ENCODE measurements around the gene STARD3NL.
"Not testable (repeated sequence)": the region's sequence is repeated elsewhere in the genome, so short reads cannot be mapped to it uniquely, and the experiment has no call there.

Gene STARD3NL

DNA sequence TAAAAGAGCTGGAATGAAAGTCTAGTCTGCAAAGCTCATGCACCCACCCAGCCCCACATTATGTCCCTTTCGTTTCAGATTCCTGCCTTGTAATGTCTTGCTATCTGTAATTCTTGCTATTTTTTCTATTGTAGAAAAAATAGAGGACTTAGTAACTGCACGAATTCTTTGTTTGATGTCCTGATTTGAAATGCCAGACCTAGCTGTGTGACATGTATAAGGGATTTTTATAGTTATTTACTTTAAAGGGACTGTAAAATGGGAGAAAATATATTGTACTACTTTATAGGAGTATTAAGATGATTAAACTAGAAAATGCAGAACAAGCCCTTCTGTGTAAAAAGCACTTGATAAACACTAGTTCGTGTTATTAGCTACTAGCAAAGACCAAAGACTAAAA, 63.0 kb downstream of the STARD3NL start:
- H3K4me3 ChIP-seq: no peak overlapping the region
- no peak overlapping the region for H3K27ac ChIP-seq
- H3K27me3 ChIP-seq: no peaks in the 10 kb centered on the region
- DNase-seq: no peak
- no peaks in the 10 kb centered on the region for H3K9me3 ChIP-seq
- H3K4me1 ChIP-seq: no peaks in the 10 kb centered on the region
- no peaks in the 10 kb centered on the region for H3K36me3 ChIP-seq
- TF ChIP-seq, protein P1, sequence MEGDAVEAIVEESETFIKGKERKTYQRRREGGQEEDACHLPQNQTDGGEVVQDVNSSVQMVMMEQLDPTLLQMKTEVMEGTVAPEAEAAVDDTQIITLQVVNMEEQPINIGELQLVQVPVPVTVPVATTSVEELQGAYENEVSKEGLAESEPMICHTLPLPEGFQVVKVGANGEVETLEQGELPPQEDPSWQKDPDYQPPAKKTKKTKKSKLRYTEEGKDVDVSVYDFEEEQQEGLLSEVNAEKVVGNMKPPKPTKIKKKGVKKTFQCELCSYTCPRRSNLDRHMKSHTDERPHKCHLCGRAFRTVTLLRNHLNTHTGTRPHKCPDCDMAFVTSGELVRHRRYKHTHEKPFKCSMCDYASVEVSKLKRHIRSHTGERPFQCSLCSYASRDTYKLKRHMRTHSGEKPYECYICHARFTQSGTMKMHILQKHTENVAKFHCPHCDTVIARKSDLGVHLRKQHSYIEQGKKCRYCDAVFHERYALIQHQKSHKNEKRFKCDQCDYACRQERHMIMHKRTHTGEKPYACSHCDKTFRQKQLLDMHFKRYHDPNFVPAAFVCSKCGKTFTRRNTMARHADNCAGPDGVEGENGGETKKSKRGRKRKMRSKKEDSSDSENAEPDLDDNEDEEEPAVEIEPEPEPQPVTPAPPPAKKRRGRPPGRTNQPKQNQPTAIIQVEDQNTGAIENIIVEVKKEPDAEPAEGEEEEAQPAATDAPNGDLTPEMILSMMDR (IDR thresholded peaks at IDR 0.05): no peak
- intact Hi-C loops (cut with DNase I; ENCODE audit: low total_unique reads): no loop called here

DNA sequence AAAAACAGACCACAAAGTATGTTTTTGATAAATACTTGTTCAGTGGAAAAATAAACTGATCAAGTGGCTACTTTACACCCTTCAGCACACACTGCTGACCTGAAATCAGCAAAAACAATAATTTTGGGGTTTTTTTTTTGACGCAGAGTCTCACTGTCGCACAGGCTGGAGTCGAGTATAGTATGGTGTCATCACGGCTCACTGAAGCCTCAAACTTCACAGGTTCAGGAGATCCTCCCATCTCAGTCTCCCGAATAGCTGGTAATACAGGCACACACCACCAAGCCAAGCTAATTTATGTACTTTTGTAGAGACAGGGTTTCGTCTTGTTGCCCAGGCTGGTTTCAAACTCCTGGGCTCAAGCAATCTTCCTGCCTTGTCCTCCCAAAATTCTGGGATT, 64.8 kb downstream of the STARD3NL start:
- intact Hi-C loops (cut with DNase I; ENCODE audit: low total_unique reads): no loop called here
- Histone ChIP-seq H3K4me1 (no peaks in the 10 kb centered on the region), H3K4me3 (no peak overlapping the region), H3K36me3 (no peaks in the 10 kb centered on the region), H3K27ac (no peak overlapping the region), H3K27me3 (no peaks in the 10 kb centered on the region), H3K9me3 (no peaks in the 10 kb centered on the region)
- TF ChIP-seq, protein P1 (IDR thresholded peaks at IDR 0.05): no peak
- DNase-seq: no peak

DNA sequence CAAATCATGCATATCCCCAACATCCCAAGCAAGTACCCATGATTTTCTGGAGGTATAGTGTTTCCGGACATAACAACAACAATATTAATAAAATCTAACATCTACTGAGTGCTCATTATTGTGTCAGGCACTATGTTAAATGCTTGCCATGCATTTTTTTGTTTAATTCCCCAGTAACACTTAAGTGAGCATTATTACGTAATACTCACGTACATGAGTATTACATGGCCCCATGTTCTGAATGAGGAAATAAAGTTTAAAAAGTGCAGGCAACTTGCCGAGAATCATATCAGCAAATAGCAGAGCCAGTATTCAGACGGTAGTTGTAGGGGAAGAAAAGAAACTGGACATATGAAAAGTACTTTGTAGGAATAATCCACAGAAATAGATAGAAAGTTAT, 65.3 kb downstream of the STARD3NL start:
- DNase-seq; H3K4me3 ChIP-seq; H3K27ac ChIP-seq; intact Hi-C loops (cut with DNase I; ENCODE audit: low total_unique reads); H3K36me3 ChIP-seq; H3K4me1 ChIP-seq; H3K9me3 ChIP-seq; H3K27me3 ChIP-seq: not testable (repeated sequence)

DNA sequence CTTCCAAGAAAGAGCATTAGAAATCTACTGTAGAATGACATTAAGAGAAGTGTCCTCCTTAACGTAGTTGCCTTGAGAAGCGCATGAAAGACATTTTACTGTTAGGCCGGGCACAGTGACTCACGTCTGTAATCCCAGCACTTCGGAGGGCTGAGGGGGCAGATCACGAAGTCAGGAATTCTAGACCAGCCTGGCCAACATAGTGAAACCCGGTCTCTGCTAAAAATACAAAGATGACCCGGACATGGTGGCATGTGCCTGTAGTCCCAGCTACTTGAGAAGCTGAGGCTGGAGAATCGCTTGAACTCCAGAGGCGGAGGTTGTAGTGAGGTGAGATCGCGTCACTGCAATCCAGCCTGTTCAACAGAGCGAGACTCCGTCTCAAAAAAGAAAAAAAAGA, 66.5 kb downstream of the STARD3NL start:
- no peaks in the 10 kb centered on the region for H3K36me3 ChIP-seq
- no peaks in the 10 kb centered on the region for H3K27me3 ChIP-seq
- no peak for DNase-seq
- intact Hi-C loops (cut with DNase I; ENCODE audit: low total_unique reads): no loop called here
- no peak overlapping the region for H3K4me3 ChIP-seq
- H3K27ac ChIP-seq: no peak overlapping the region
- H3K9me3 ChIP-seq: no peaks in the 10 kb centered on the region
- TF ChIP-seq, protein P1 (IDR thresholded peaks at IDR 0.05): no peak
- H3K4me1 ChIP-seq: no peaks in the 10 kb centered on the region

DNA sequence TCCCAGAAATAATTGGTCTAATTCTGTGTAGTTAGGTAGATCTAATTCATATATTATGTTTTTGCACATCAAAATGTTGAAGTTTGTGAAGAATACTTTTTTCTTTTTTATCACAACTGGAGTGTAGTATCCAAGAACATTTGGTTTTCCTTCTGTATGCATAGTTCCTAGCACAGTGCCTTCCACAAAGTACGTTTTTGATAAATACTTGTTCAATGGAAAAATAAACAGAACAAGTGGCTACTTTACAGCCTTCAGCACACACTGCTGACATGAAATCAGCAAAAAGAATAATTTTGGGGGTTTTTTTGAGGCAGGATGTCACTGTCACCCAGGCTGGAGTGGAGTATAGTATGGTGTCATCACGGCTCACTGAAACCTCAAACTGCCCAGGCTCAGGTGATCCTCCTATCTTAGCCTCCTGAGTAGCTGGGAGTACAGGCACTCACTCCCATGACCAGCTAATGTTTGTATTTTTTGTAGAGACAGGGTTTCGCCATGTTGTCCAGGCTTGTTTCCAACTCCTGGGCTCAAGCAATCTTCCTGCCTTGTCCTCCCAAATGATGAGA, 67.4 kb downstream of the STARD3NL start:
- TF ChIP-seq, protein P1 (IDR thresholded peaks at IDR 0.05): no peak
- intact Hi-C loops (cut with DNase I; ENCODE audit: low total_unique reads): no loop called here
- DNase-seq: no peak
- no peak overlapping the region for H3K27ac ChIP-seq
- H3K36me3 ChIP-seq: no peaks in the 10 kb centered on the region
- H3K4me3 ChIP-seq: no peak overlapping the region
- no peaks in the 10 kb centered on the region for H3K4me1 ChIP-seq
- no peaks in the 10 kb centered on the region for H3K9me3 ChIP-seq
- H3K27me3 ChIP-seq: no peaks in the 10 kb centered on the region

DNA sequence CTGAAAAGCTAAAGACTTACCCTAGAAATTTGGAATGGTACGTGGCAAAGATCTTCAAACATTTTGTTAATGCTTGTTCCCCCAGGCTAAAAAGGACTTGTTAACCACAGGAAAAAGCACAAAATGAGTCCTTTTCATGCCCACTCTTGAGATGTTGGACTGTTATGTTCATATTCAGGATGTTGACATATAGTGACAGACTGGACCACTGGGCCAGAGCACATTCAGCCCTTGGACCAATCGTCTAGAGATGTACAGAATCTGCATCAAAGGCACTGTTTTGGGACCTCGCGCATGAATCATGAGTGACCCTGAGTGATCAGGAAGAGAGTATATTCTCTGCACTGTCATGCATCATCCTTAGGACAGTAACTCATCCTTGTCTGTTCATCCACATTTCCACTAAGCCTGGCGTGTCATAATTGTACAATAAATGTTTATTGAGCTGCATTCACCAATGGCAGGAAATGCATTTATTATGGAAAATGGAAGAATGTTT, 70.1 kb downstream of the STARD3NL start:
- no peak overlapping the region for H3K27ac ChIP-seq
- no peak for DNase-seq
- H3K36me3 ChIP-seq: no peaks in the 10 kb centered on the region
- H3K27me3 ChIP-seq: no peaks in the 10 kb centered on the region
- H3K4me1 ChIP-seq: no peaks in the 10 kb centered on the region
- TF ChIP-seq, protein P1 (IDR thresholded peaks at IDR 0.05): no peak
- no peak overlapping the region for H3K4me3 ChIP-seq
- intact Hi-C loops (cut with DNase I; ENCODE audit: low total_unique reads): no loop called here
- H3K9me3 ChIP-seq: no peaks in the 10 kb centered on the region

DNA sequence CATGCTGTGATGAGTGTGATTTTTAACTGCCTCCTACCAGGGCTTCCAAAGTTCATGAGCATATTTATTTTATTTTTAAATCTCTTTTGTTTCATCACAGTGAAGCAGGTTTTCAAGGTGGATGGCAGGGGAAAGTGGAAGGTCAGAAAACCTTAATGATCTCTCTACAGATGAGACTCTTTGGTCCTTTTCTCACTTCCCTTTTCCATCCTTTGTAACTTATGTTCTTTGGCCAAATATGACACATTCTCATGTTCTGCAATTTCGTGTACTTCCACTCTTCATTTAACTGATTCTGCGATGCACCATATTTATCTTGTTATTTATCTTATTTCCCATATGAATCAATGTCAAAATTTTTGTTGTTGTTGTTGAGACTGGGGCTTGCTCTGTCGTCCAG, 71.8 kb downstream of the STARD3NL start:
- H3K4me3 ChIP-seq; intact Hi-C loops (cut with DNase I; ENCODE audit: low total_unique reads); H3K27me3 ChIP-seq; H3K27ac ChIP-seq; H3K4me1 ChIP-seq; H3K9me3 ChIP-seq; H3K36me3 ChIP-seq; DNase-seq: not testable (repeated sequence)
